ENCODE data around the gene EPB41L4B. TPM values are rescaled to one million over a fixed set of nuclear protein-coding genes. Genes with fewer than 3 reads are reported as not detected.

EPB41L4B gene
- total RNA-seq, 4 donors from 2014 or later = under 0.01 to 3.9 (median 1.5) TPM

GRCh38 chr9:109283012-109283411 is 37.8 kb downstream of the EPB41L4B start:
- Histone ChIP-seq H3K9me3 (no peaks in the 10 kb centered on the region), H3K27ac (no peak overlapping the region), H3K27me3 (no peaks in the 10 kb centered on the region), H3K4me3 (no peak overlapping the region), H3K4me1 (no peaks in the 10 kb centered on the region), H3K36me3 (no peaks in the 10 kb centered on the region)
- no peak for TF ChIP-seq POLR2A (IDR thresholded peaks at IDR 0.05)
- TF ChIP-seq CTCF (IDR thresholded peaks at IDR 0.05) = no peak
- no peak for DNase-seq
- intact Hi-C loops (cut with DNase I; ENCODE audit: low total_unique reads) = no loop called here

GRCh38 chr9:109282302-109282701 is 38.6 kb downstream of the EPB41L4B start:
- TF ChIP-seq CTCF (IDR thresholded peaks at IDR 0.05) (no peak), POLR2A (IDR thresholded peaks at IDR 0.05) (no peak)
- no peak overlapping the region for H3K4me3 ChIP-seq
- H3K4me1 ChIP-seq = no peaks in the 10 kb centered on the region
- intact Hi-C loops (cut with DNase I; ENCODE audit: low total_unique reads) = no loop called here
- no peaks in the 10 kb centered on the region for H3K9me3 ChIP-seq
- H3K27me3 ChIP-seq = no peaks in the 10 kb centered on the region
- H3K36me3 ChIP-seq = no peaks in the 10 kb centered on the region
- no peak overlapping the region for H3K27ac ChIP-seq
- no peak for DNase-seq

GRCh38 chr9:109281518-109281917 is 39.3 kb downstream of the EPB41L4B start:
- no peak for DNase-seq
- no peaks in the 10 kb centered on the region for H3K36me3 ChIP-seq
- no peak overlapping the region for H3K27ac ChIP-seq
- intact Hi-C loops (cut with DNase I; ENCODE audit: low total_unique reads) = no loop called here
- TF ChIP-seq POLR2A (IDR thresholded peaks at IDR 0.05) (no peak), CTCF (IDR thresholded peaks at IDR 0.05) (no peak)
- H3K4me1 ChIP-seq = no peaks in the 10 kb centered on the region
- H3K27me3 ChIP-seq = no peaks in the 10 kb centered on the region
- H3K4me3 ChIP-seq = no peak overlapping the region
- H3K9me3 ChIP-seq = no peaks in the 10 kb centered on the region

GRCh38 chr9:109278848-109279247 is 42.0 kb downstream of the EPB41L4B start:
- H3K36me3 ChIP-seq = no peaks in the 10 kb centered on the region
- no peak overlapping the region for H3K27ac ChIP-seq
- H3K9me3 ChIP-seq = no peaks in the 10 kb centered on the region
- H3K4me3 ChIP-seq = no peak overlapping the region
- intact Hi-C loops (cut with DNase I; ENCODE audit: low total_unique reads) = no loop called here
- TF ChIP-seq CTCF (IDR thresholded peaks at IDR 0.05) = no peak
- no peak for TF ChIP-seq POLR2A (IDR thresholded peaks at IDR 0.05)
- no peak for DNase-seq
- H3K4me1 ChIP-seq = no peaks in the 10 kb centered on the region
- no peaks in the 10 kb centered on the region for H3K27me3 ChIP-seq

GRCh38 chr9:109278216-109278615 is 42.6 kb downstream of the EPB41L4B start:
- Histone ChIP-seq H3K27ac (no peak overlapping the region), H3K27me3 (no peaks in the 10 kb centered on the region), H3K9me3 (no peaks in the 10 kb centered on the region), H3K36me3 (no peaks in the 10 kb centered on the region), H3K4me3 (no peak overlapping the region), H3K4me1 (no peaks in the 10 kb centered on the region)
- DNase-seq = no peak
- intact Hi-C loops (cut with DNase I; ENCODE audit: low total_unique reads) = no loop called here
- no peak for TF ChIP-seq CTCF (IDR thresholded peaks at IDR 0.05)
- TF ChIP-seq POLR2A (IDR thresholded peaks at IDR 0.05) = no peak
